ENCODE measurements around the gene HBB.

The HBB gene

GRCh38 chr11:5237420-5237819 lies 10.5 kb upstream of the HBB start:
- peaks cover 18% of the 10 kb centered on the region for H3K27me3 Mint-ChIP-seq (ENCODE audit: low read depth, poor library complexity)
- DNase-seq, result no peak

GRCh38 chr11:5235364-5236095 lies 8.7 kb upstream of the HBB start:
- Mint-ChIP-seq H3K9me3 (no peaks in the 10 kb centered on the region), H3K27me3 (ENCODE audit: low read depth, poor library complexity) (peaks cover 16% of the 10 kb centered on the region), H3K36me3 (ENCODE audit: low read depth) (no peaks in the 10 kb centered on the region), H3K4me3 (no peak overlapping the region), H3K4me1 (no peaks in the 10 kb centered on the region), H3K27ac (no peak overlapping the region)
- no peak for TF ChIP-seq CTCF (IDR thresholded peaks at IDR 0.05)
- no peak for DNase-seq

More at GRCh38 chr11:5237420-5237819, 10.5 kb upstream of the HBB start:
- Mint-ChIP-seq H3K36me3 (ENCODE audit: low read depth) (no peaks in the 10 kb centered on the region), H3K27ac (no peak overlapping the region), H3K9me3 (no peaks in the 10 kb centered on the region), H3K4me1 (no peaks in the 10 kb centered on the region), H3K4me3 (no peak overlapping the region)
- TF ChIP-seq CTCF (IDR thresholded peaks at IDR 0.05), result no peak

GRCh38 chr11:5234381-5234834 lies 7.5 kb upstream of the HBB start, which contains the start of gene HBD:
TSS of gene HBD (minus strand) at chr11:5234483. CDS start at chr11:5234433, 50 bp downstream.
- Mint-ChIP-seq H3K4me3 (no peak within 1 kb of the TSS), H3K36me3 (ENCODE audit: low read depth) (no peaks in the 10 kb centered on the region), H3K9me3 (no peaks in the 10 kb centered on the region), H3K4me1 (no peaks in the 10 kb centered on the region), H3K27ac (no peak within 1 kb of the TSS), H3K27me3 (ENCODE audit: low read depth, poor library complexity) (peaks cover 15% of the 10 kb centered on the region)
- TF ChIP-seq CTCF (IDR thresholded peaks at IDR 0.05), result no peak
- DNase-seq, result no peak

- H3K4me1 Mint-ChIP-seq, result no peaks in the 10 kb centered on the region
- DNase-seq, result no peak
- no peak overlapping the region for H3K27ac Mint-ChIP-seq
- no peaks in the 10 kb centered on the region for H3K9me3 Mint-ChIP-seq
- H3K36me3 Mint-ChIP-seq (ENCODE audit: low read depth), result no peaks in the 10 kb centered on the region
- peaks cover 8% of the 10 kb centered on the region for H3K27me3 Mint-ChIP-seq (ENCODE audit: low read depth, poor library complexity)
- no peak overlapping the region for H3K4me3 Mint-ChIP-seq
- no peak for TF ChIP-seq CTCF (IDR thresholded peaks at IDR 0.05)
Observed at GRCh38 chr11:5233307-5233706, 6.4 kb upstream of the HBB start.

GRCh38 chr11:5232821-5233220 lies 6.0 kb upstream of the HBB start:
- TF ChIP-seq CTCF (IDR thresholded peaks at IDR 0.05), result no peak
- H3K27me3 Mint-ChIP-seq (ENCODE audit: low read depth, poor library complexity), result peaks cover 8% of the 10 kb centered on the region
- no peak overlapping the region for H3K27ac Mint-ChIP-seq
- H3K4me1 Mint-ChIP-seq, result no peaks in the 10 kb centered on the region
- H3K9me3 Mint-ChIP-seq, result no peaks in the 10 kb centered on the region
- DNase-seq, result no peak
- no peaks in the 10 kb centered on the region for H3K36me3 Mint-ChIP-seq (ENCODE audit: low read depth)
- no peak overlapping the region for H3K4me3 Mint-ChIP-seq

GRCh38 chr11:5232176-5232575 lies 5.3 kb upstream of the HBB start:
- Mint-ChIP-seq H3K27ac (no peak overlapping the region), H3K36me3 (ENCODE audit: low read depth) (no peaks in the 10 kb centered on the region), H3K4me1 (no peaks in the 10 kb centered on the region), H3K9me3 (no peaks in the 10 kb centered on the region), H3K27me3 (ENCODE audit: low read depth, poor library complexity) (peaks cover 8% of the 10 kb centered on the region), H3K4me3 (no peak overlapping the region)
- no peak for DNase-seq
- TF ChIP-seq CTCF (IDR thresholded peaks at IDR 0.05), result no peak

All from nephron progenitor cell (in vitro differentiated cells).